Choroid plexus epithelial cell (primary cell): Measurements from ENCODE around the gene CHRNB1.
A peak's percentile ranks its signal among the peaks of the same experiment; 100 is the strongest.

ENCODE experiments used
- DNase-seq: peaks from one replicate; pipeline ENCODE4 v3.0.0-alpha.2; 2010; ENCODE audit warnings: low read depth
- H3K4me3 ChIP-seq: 2 replicates; pipeline ENCODE4 v1.5.1; 2011; ENCODE audit warnings: low read depth, mild to moderate bottlenecking, control low read depth, low read length, moderate library complexity
- TF ChIP-seq, protein P1 (sequence below): conservative IDR thresholded peaks from 2 replicates; pipeline ENCODE4 v1.5.1; 2011; ENCODE audit warnings: low read depth, mild to moderate bottlenecking, control low read depth, inconsistent platforms, low read length, moderate library complexity

The CHRNB1 gene

DNA sequence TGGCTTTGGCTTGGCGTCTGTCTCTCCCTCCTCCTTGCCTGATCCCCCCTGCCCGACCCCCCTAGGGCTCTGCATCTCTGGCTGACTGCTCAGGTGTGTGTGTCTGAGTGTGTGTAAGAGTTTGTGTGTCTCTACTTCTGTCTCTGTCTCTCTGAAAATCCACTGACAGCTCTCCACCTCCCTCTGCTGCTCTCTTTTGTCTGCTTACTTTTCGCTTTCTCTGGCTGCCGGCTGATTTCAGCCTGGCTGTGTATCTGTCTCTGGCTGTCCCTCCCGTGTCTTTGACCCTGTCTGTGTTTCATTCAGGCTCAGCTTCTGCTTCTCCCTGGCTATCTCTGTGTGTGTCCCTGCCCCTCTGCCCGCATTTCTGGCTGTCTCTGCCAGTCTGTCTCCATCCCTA, 28.5 kb upstream of the CHRNB1 start:
- TF ChIP-seq, protein P1, sequence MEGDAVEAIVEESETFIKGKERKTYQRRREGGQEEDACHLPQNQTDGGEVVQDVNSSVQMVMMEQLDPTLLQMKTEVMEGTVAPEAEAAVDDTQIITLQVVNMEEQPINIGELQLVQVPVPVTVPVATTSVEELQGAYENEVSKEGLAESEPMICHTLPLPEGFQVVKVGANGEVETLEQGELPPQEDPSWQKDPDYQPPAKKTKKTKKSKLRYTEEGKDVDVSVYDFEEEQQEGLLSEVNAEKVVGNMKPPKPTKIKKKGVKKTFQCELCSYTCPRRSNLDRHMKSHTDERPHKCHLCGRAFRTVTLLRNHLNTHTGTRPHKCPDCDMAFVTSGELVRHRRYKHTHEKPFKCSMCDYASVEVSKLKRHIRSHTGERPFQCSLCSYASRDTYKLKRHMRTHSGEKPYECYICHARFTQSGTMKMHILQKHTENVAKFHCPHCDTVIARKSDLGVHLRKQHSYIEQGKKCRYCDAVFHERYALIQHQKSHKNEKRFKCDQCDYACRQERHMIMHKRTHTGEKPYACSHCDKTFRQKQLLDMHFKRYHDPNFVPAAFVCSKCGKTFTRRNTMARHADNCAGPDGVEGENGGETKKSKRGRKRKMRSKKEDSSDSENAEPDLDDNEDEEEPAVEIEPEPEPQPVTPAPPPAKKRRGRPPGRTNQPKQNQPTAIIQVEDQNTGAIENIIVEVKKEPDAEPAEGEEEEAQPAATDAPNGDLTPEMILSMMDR, result peak; percentile 26
- DNase-seq, result peak; percentile 12
- no peak overlapping the region for H3K4me3 ChIP-seq

- DNase-seq, result no peak
- H3K4me3 ChIP-seq, result no peak overlapping the region
- TF ChIP-seq, protein P1, result no peak
Measured at GRCh38 chr17:7417056-7417655, 27.7 kb upstream of the CHRNB1 start.

GRCh38 chr17:7418472-7419152, 26.2 kb upstream of the CHRNB1 start:
- TF ChIP-seq, protein P1, result no peak
- no peak overlapping the region for H3K4me3 ChIP-seq
- DNase-seq, result no peak

- H3K4me3 ChIP-seq, result no peak within 1 kb of the TSS
- no peak for DNase-seq
- TF ChIP-seq, protein P1, result no peak
Measured at GRCh38 chr17:7419819-7420610, 24.8 kb upstream of the CHRNB1 start, which contains the start of gene SPEM1. SPEM1 (plus strand) TSS chr17:7420324; CDS start chr17:7420385, 61 bp downstream.

DNA sequence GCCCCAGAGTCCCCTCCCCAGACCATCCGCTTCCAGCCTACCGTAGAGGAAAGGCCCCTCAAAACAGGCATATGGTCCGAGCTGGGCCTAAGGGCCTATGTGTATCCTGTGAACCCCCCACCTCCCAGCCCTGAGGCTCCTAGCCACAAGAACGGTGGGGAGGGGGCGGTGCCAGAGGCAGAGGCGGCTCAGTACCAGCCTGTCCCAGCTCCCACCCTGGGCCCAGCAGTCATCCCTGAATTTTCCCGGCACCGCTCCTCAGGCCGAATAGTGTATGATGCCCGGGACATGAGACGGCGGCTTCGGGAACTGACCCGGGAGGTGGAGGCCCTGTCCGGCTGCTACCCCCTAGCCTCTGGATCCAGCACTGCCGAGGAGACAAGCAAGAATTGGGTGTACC, 23.7 kb upstream of the CHRNB1 start:
- H3K4me3 ChIP-seq, result no peak overlapping the region
- DNase-seq, result no peak
- TF ChIP-seq, protein P1, result no peak

GRCh38 chr17:7423679-7424078, 21.2 kb upstream of the CHRNB1 start:
- TF ChIP-seq, protein P1, result no peak
- H3K4me3 ChIP-seq, result no peak overlapping the region
- no peak for DNase-seq
